GM12892 (cell line): ENCODE data around the gene CADM4.

Experiments used
- POLR2A ChIP-seq: IDR thresholded peaks from 2 replicates; pipeline ENCODE4 v1.6.1; 2011; ENCODE audit warnings: low read depth, low read length, control low read depth
- POLR2AphosphoS5 ChIP-seq: IDR thresholded peaks from 2 replicates; pipeline ENCODE4 v1.6.1; 2011; ENCODE audit warnings: low read depth, low read length, control low read depth
- TAF1 ChIP-seq: IDR thresholded peaks from 2 replicates; pipeline ENCODE4 v1.6.1; 2011; ENCODE audit warnings: low read depth, mild to moderate bottlenecking, control low read depth, low read length, borderline replicate concordance

DNA sequence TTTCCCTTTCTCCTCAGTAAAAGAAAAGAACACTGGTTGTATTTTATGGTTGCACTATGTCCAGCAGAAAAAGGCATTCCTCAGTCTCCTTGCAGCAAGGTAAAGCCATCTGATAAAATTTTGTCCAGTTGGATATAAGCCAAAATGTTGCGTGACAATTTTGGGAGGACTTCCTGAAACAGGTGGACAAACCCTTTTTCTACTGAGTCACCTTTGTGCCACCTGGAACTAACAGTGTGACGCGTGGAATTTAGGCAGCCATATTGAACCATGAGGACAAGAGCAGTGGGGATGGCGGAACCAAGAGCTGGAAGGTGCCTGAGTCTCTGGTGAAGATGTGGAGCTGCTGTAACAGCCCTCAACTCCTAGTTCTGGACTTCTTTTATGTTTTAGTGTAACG lies 8.2 kb downstream of the CADM4 start:
- TF ChIP-seq POLR2AphosphoS5: no peak
- TF ChIP-seq POLR2A: no peak
- no peak for TF ChIP-seq TAF1
